MV-4-11 (cell line): ENCODE measurements around the gene ADGRG6.
"Not testable (repeated sequence)": the region's sequence is repeated elsewhere in the genome, so short reads cannot be mapped to it uniquely, and the experiment has no call there.

ENCODE experiments used
- DNase-seq: peaks from one replicate; lab custom pipeline; 2025; lab: John Stamatoyannopoulos, UW

Gene ADGRG6

GRCh38 chr6:142412241-142412640 lies 110.4 kb downstream of the ADGRG6 start:
- DNase-seq: no peak

DNA sequence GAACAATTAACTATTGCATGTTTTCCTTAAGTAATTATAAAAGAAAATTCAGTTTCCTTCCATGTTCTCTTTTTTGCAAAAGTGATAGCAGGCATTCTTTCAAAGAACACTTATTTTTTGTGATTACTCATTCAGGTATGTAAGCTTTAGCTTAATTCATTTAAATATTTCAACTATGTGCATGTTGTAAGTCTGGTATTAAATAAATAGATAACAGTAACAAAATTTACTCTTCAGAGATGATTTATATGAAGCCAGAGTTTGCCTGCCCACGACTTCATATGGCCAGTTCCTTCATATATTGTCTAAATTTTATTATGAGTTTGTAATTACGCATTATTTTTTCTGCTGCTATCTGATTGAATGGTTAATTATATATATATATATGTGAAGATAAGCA lies 110.9 kb downstream of the ADGRG6 start:
- DNase-seq: no peak

DNA sequence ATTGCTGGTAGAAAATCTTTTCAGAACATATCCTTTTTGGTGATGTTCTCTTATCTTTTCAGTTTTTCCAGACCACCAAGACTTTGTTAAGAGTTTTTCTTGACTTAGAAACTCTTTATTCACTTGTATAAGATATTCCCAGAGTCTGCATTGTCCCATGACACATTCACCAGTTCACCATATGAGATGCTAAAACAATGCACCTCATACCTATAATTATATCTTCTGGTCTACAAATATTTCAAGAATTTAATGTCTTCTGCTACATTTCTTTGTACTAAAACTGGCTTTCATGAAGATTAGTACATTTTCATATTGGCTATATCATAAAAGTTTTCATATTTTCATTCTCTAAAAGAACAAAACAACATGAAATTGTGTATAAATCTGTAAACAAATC lies 111.3 kb downstream of the ADGRG6 start:
- DNase-seq: no peak

DNA sequence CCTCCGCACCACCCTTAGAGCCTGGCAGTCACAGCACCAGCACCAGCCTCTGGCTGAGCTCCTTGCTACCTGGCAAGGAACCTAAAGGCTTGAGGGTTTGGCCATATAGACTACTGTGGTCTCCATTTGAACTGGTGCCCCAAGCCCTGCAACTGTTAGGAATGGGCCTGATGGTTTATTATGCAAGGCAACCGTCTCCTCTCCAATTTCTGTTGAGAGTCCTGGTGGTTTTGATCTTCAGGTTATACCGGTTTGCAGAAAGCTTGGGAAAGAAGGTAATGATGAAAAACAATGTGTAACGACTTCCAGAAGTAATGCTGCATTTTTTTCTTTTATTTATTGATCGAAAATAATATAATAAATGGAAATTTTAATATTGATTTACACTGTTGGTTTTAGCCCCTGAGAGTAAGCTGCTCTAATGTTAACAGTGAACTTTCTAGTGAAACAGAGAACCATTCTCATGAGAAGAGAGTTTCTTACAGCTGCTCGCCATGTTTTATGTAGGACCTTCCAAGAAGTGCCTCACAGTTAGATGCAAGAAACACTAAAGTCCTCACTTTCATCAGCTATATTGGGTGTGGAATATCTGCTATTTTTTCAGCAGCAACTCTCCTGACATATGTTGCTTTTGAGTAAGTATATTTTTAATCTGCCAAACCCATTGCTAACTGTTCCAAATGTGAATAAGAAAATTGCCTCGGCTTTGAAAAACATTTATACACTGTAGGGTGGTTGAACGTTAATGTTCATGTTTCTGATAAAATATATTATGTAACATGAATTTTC lies 112.8 kb downstream of the ADGRG6 start:
- no peak for DNase-seq

- DNase-seq: no peak
These were observed 114.4 kb downstream of the ADGRG6 start for GRCh38 chr6:142416179-142416578.

DNA sequence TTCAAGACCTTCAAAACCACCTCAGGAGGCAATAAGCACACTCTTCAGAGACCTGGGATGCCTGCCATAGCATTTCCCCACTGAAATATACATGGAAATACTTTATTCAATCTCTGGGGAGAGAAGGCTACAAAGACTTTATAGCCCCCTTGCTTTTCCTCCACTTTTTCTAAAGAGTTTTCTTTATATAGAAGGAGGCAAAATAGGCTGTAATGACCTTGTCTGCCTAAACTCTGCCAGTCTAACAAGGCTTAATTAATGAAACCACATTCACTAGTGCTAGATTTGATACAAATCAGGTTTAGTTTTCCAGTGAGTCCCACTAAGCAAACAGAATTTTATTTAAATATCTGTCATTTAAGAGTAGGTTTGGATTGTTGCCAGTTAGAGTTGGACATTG lies 114.9 kb downstream of the ADGRG6 start:
- DNase-seq: no peak

- no peak for DNase-seq
These were observed 115.5 kb downstream of the ADGRG6 start for GRCh38 chr6:142417331-142417750.

DNA sequence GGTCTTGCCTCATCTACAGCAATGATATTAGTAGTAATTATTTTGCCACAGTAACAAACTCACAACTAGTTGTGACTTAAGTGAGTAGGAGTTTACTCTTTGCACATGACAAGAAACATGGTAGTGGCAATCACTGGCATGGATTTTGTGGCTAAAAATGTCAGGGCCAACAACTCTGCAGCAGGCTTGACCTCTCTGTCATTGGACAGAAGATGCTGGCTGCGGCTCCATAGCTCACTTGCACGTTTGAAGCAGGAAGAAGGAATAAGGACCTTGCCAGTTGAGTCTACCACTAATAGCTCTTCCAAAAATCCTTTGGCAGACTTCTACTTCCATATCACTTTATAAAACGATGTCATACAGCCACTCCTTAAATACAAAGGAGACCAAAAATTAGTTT lies 117.3 kb downstream of the ADGRG6 start:
- no peak for DNase-seq

DNA sequence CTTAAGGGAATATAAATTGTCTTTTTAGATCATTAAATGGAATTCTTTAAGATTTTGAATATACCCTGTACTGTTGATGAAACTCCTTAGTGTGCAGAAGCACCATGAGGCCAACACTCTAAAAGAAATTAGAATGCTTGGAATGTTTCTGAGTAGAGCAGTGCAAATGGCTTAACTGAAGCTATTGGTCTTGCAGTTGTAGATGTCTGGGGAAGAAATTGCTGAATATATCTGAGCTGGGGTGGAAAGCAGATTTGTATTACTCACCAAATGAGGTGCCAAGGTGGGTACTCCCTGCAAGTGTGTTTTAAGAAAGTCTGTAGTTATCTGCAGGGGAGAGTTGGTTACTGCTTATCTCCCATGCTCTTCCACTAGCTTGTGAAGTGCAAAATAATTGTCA lies 119.0 kb downstream of the ADGRG6 start:
- DNase-seq: no peak

DNA sequence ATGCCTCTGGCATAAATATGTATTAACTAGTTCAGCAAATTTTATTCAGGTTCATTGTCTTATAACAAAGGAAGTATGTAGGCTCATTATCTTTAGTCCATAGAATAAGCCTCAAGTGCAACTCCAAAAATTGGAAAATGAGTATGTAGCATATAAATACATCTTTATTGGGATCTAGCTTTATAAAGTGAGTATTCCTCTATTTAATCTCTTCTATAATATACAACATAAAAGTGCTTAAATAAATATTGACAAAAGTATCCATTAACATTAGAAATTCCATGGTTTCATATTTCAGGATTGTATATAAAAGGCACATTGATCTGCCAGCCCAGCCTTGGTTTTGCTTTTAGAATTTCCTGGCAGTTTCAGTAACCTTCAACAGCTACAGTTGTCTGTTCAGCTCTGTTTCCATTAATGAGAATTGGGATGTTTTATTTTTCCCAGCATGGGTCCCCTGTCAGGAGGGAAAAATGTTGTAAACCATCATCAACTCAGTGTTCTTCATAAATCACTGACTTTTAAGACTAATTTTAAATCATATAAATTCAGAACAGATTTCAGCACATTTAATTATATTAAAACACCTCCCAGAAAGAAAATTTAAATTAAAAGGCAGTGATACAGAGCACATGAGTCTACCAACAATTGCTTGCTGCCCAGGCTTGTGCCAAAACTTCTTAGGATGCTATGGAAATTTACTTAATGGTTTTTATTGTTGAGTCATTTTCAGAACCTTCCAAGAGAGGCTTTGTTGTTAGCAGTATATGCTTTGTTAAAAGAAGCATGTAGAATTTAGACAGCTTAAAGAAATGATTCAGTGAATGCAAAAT lies 119.7 kb downstream of the ADGRG6 start:
- no peak for DNase-seq

DNA sequence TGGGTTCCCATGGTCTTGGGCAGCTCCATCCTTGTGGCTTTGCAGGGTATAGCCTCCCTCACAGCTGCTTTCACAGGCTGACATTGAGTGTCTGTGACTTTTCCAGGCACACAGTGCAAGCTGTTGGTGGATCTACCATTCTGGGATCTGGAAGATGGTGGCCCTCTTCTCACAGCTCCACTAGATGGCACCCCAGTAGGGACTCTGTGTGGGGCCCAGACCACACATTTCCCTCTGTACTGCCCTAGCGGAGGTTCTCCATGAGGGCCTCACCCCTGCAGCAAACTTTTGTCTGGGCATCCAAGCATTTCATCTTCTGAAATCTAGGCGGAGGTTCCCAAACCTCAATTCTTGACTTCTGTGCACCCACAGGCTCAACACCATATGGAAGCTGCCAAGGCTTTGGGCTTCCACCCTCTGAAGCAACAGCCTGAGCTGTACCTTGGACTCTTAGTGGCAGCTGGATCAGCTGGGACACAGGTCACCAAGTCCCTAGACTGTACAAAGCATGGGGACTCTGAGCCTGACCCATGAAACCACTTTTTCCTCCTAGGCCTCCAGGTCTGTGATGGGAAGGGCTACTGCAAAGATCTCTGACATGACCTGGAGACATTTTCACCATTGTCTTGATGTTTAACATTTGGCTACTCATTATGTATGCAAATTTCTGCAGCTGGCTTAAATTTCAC lies 124.8 kb downstream of the ADGRG6 start:
- DNase-seq: not testable (repeated sequence)

DNA sequence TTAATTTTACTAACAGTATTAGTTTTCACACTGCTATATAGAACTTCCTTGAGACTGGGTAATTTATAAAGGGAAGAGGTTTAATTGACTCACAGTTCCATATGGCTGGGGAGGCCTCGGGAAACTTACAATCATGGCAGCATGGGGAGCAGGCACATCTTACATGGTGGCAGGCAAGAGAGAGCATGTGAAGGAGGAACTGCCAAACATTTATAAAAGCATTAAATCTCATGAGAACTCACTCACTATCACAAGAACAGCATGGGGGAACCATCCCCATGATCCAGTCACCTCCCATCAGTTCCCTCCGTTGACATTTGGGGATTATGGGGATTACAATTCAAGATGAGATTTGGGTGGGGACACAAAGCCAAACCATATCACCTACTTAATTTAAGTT lies 126.7 kb downstream of the ADGRG6 start:
- not testable (repeated sequence) for DNase-seq

DNA sequence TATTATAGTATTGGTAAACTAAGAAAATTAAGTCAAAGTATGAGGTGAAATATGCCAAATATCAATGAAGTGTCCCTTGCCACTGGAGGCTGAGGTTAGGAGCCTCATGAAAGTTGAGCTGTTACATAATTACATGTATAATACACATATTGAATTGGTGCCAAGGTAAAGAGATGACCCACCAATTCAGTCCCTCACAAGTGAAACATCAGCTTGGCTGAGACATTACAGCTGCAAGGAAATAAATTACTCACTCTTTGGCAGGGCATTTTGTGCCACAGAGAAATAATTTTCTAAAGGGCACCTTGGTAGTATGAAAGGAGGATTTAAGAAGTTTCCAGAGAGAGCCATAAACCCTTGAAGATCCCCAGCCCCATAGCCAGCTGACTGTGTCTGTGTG lies 127.4 kb downstream of the ADGRG6 start:
- no peak for DNase-seq

GRCh38 chr6:142433419-142433818 lies 131.6 kb downstream of the ADGRG6 start:
- no peak for DNase-seq

DNA sequence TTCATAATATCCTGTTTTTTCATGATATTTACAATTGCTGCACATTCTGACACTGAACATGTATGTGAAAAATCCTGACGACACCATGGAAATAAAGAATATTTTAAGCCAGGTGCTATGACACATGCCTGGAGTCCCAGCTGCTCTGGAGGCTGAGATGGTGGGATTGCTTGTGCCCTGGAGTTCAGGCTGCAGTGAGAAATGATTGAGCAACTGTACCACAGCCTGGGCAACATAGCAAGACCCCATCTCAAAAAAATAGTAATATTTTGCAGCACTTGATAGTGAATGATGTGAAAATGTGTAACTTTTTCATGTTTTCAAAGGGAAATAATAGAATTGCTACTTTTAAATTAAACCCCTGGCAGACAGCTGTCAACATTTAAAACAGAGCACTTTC lies 137.1 kb downstream of the ADGRG6 start:
- no peak for DNase-seq

DNA sequence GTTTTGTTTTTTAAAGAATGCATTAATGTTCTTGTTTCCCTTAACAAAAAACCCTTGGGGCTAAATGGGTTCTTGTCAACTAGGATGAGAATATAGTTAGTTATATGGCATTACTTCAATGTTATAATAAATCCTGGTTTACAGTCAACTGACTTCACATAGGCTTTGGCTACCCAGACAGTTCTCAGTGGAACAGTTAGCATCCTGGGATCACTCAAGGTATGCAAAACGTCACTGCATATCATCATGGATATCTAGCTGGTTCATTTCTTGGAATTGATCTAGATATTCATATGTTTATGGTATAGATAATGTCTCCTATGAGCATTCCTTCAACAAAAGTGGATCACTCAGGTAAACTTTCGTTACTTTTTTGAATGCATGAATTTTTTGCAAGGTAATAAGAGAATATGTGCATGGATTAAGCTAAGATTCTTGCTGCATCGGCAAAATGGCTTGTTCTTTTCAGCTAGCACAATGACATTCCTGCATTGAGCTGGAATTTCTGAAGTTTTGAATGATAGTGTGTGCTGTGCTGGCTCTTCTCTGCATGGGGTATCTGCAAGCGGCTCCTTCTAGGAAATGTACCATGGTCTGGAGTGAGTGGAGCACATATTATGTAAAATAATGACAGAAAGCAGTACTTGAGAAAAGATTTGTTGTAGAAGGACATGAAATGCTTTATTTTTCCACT lies 138.9 kb downstream of the ADGRG6 start:
- DNase-seq: no peak

DNA sequence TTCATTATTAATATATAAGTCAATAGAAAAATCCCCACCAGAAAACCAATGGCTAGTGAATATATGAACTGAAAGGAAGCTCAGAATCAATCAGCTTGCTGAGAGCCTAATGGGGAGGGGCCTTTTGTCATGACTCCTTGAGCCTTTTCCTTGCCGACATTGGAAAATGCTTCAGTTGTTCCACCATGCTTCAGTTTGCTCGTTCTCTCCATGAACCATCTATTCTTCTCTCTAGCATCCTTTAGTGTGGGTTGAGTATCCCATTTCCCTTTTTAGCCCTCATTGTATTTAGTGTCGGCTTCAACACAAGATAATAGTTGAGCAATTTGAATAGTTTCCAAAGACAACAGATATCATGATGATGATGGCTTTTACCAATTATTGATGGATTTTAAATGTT lies 139.9 kb downstream of the ADGRG6 start:
- no peak for DNase-seq

GRCh38 chr6:142443102-142443501 lies 141.3 kb downstream of the ADGRG6 start:
- no peak for DNase-seq

DNA sequence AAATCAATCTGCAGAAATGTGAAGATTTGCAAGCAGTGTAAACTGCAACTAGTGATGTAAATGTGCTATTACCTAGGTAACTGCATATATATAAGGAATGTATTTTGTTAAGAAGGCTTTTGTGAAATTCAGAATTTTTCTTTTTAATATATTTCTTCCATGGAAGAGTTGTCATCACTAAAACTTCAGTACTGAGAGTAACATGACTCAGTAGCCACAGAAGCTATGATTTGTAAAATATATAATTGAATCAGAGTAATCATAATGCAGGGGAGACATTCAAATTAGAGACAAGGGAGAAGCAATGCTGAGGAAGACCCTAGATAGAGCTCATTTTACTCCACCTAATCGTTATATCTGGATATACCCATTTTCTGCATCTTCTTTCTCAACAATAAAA lies 141.7 kb downstream of the ADGRG6 start:
- DNase-seq: no peak

DNA sequence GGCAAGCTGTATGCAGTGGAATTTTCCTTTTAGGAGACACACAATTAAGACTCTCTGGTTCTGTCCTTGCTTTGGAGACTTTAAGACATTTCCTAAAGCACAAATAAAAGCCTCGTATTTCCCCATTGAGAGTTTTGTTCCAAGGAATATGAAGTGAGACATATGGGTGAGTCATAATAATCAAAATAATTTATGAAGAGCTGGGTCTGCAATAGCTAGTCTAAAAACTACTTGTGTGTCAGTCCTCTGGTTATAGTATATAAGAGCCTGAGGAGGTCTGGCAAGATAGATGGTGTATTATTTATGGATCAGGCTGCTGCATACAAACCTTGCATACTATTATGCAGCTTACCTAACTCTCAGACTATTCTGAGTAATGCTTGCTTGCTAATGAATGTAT lies 142.6 kb downstream of the ADGRG6 start:
- no peak for DNase-seq

DNA sequence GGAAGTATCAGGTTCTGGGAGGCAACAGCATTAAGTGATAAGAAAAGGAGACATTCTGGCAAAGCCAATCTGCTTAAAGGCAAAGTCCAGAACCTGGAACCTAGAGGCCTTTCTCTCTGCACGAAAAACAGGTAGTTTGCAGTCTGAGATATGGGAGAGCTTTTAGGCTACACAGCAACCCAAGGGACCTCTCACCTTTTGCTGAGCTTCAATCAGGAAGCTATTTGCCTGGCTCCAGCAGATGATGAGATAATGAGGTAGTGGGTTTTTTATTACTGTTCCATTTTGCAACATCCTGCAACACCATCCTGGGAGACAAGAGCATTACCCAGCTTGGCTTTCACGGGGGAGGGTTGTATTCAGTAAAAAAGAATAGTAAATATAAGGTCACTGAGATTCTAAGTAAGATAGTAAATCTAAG lies 143.1 kb downstream of the ADGRG6 start:
- DNase-seq: no peak

DNA sequence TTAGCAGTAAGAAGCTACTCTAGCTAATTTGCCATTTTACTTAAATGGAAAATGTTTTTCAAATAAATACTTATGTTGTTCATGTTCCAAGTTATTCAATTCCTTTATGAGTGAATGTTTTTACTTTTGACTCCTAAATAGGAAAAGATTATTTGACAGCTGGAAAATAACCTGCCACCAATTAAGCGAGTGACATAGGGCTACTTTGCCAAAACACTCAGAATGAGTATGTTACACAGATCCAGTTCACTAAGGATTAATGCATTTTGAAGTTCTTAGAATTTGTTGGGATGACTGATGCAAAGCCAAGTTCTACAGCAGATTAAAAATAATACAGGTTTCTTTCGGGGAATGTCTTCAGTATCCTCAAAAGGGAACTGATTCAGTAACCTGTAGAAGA lies 144.4 kb downstream of the ADGRG6 start:
- no peak for DNase-seq
